Endothelial cell of umbilical vein (primary cell): ENCODE results near the gene AP1G2. TPM values are rescaled to one million over a fixed set of nuclear protein-coding genes. Genes with fewer than 3 reads are reported as not detected.
"Not testable (repeated sequence)": the region's sequence is repeated elsewhere in the genome, so short reads cannot be mapped to it uniquely, and the experiment has no call there.

Experiments used
- BruUV-seq: library from RNA; stranded (reverse); fragments of 400-500 nt; replicated peaks from 2 replicates; lab custom pipeline; 2021; lab: Mats Ljungman, UMichigan
- CTCF ChIA-PET: fragments of 300-600, 350-600 bp; sonication (Branson Sonifier 250); formaldehyde crosslinking; loops from one replicate; lab custom pipeline; 2021; ENCODE audit warnings: antibody characterized with exemption, inconsistent platforms; lab: Charles Lee
- POLR2A ChIA-PET: fragments of 300-600, 350-600 bp; sonication (Branson Sonifier 250); formaldehyde crosslinking; loops from one replicate; lab custom pipeline; 2021; ENCODE audit warnings: antibody characterized with exemption, inconsistent platforms; lab: Charles Lee
- DNase-seq: peaks from one replicate; pipeline ENCODE4 v3.0.0-alpha.2; 2011; ENCODE audit warnings: low read depth, low spot score
- FAIRE-seq: peaks from 2 replicates; lab custom pipeline; 2011; peaks lifted over from hg19 to GRCh38; lab: Jason Lieb, UNC
- H2AFZ ChIP-seq: 2 replicates; pipeline ENCODE4 v1.6.0; 2012; ENCODE audit warnings: low read depth, low read length, control low read depth, inconsistent platforms
- H3K27ac ChIP-seq: 2 replicates; pipeline ENCODE4 v1.5.1; 2011; ENCODE audit warnings: low read depth, mild to moderate bottlenecking, control low read depth, low read length, moderate library complexity; ENCODE audit not compliant: insufficient read depth
- H3K27me3 ChIP-seq, 2 experiments: 2 replicates each; pipeline versions ENCODE4 v1.6.0 to v1.6.1; 2011; ENCODE audit warnings: low read length in 2 of 2, mixed read lengths in 1 of 2; ENCODE audit not compliant: control insufficient read depth in 2 of 2, insufficient read depth in 2 of 2
- H3K36me3 ChIP-seq, 2 experiments: 2 replicates in 1 of 2; 3 replicates in 1 of 2; pipeline ENCODE4 v1.5.1; 2011; ENCODE audit warnings: low read length in 2 of 2, mild to moderate bottlenecking in 1 of 2, moderate library complexity in 1 of 2; ENCODE audit not compliant: control insufficient read depth in 2 of 2, insufficient read depth in 2 of 2; ENCODE audit errors: extremely low read depth in 1 of 2
- H3K4me1 ChIP-seq: 3 replicates; pipeline ENCODE4 v1.5.1; 2011; ENCODE audit warnings: mild to moderate bottlenecking, low read length; ENCODE audit not compliant: control insufficient read depth, insufficient read depth; ENCODE audit errors: extremely low read depth
- H3K4me2 ChIP-seq: 2 replicates; pipeline ENCODE4 v1.6.1; 2011; ENCODE audit warnings: low read length, control low read depth, mixed read lengths; ENCODE audit not compliant: insufficient read depth
- H3K4me3 ChIP-seq, 3 experiments: fragments of 200-600 bp in 1 of 3; sonication (generic), shearing (Covaris generic) in 1 of 3; replicated peaks in 1 of 3; 2 replicates each; pipeline ENCODE4 v1.5.1; 2011 to 2016; ENCODE audit warnings: control low read depth in 3 of 3, low read length in 3 of 3, mild to moderate bottlenecking in 2 of 3, inconsistent platforms in 1 of 3, low read depth in 1 of 3, moderate library complexity in 1 of 3; ENCODE audit not compliant: insufficient read depth in 1 of 3
- H3K79me2 ChIP-seq: 2 replicates; pipeline ENCODE4 v1.6.0; 2012; ENCODE audit warnings: low read length, inconsistent platforms; ENCODE audit not compliant: control insufficient read depth, insufficient read depth
- H3K9ac ChIP-seq: replicated peaks from 2 replicates; pipeline ENCODE3; 2011; ENCODE audit warnings: low read length, control low read depth; ENCODE audit not compliant: insufficient read depth; ENCODE audit errors: extremely low read depth
- H3K9me1 ChIP-seq: replicated peaks from 3 replicates; pipeline ENCODE4 v1.6.0; 2011; ENCODE audit warnings: mild to moderate bottlenecking, low read length; ENCODE audit not compliant: control insufficient read depth, insufficient read depth; ENCODE audit errors: extremely low read depth
- H3K9me3 ChIP-seq: replicated peaks from 2 replicates; pipeline ENCODE4 v1.5.1; 2012; ENCODE audit warnings: low read length, inconsistent platforms; ENCODE audit not compliant: control insufficient read depth, insufficient read depth
- H4K20me1 ChIP-seq: replicated peaks from 2 replicates; pipeline ENCODE3; 2011; ENCODE audit warnings: mild to moderate bottlenecking, low read length; ENCODE audit not compliant: control insufficient read depth, insufficient read depth; ENCODE audit errors: extremely low read depth
- EZH2 ChIP-seq: IDR thresholded peaks from 2 replicates; pipeline ENCODE4 v1.6.1; 2012; ENCODE audit warnings: borderline replicate concordance, low read depth, mild to moderate bottlenecking, moderate library complexity, low read length, inconsistent platforms; ENCODE audit not compliant: severe bottlenecking
- FOS ChIP-seq: IDR thresholded peaks from 2 replicates; pipeline ENCODE4 v1.6.1; 2011; ENCODE audit warnings: mild to moderate bottlenecking, low read length, moderate library complexity, borderline replicate concordance; ENCODE audit not compliant: insufficient read depth
- GATA2 ChIP-seq: IDR thresholded peaks from 2 replicates; pipeline ENCODE4 v1.7.0; 2011; ENCODE audit warnings: low read depth, mild to moderate bottlenecking, moderate library complexity, mixed read lengths, low read length; ENCODE audit not compliant: insufficient read length, insufficient read depth
- JUN ChIP-seq: IDR thresholded peaks from 2 replicates; pipeline ENCODE4 v1.6.1; 2011; ENCODE audit warnings: borderline replicate concordance, low read depth; ENCODE audit not compliant: insufficient read length, insufficient read depth
- MYC ChIP-seq: IDR thresholded peaks from one replicate; pipeline ENCODE4 v1.6.1; 2011; ENCODE audit warnings: mild to moderate bottlenecking, low read depth, low read length
- POLR2A ChIP-seq: IDR thresholded peaks from 2 replicates; pipeline ENCODE4 v1.6.1; 2012; ENCODE audit warnings: low read depth, mild to moderate bottlenecking, control low read depth, low read length
- POLR2AphosphoS5 ChIP-seq: IDR thresholded peaks from 2 replicates; pipeline ENCODE4 v1.6.1; 2012; ENCODE audit warnings: low read depth, mild to moderate bottlenecking, control low read depth, low read length, moderate library complexity; ENCODE audit not compliant: insufficient read depth
- dilution Hi-C: fragments of 300-500 bp; cut with MboI; formaldehyde crosslinking; loops from one replicate; pipeline ENCODE4 v1.15.0; 2019; ENCODE audit warnings: low sequenced_read_pairs; ENCODE audit not compliant: extremely low pct_ligation_motif_present
- intact Hi-C: fragments of 100-400 bp; cut with micrococcal nuclease; formaldehyde crosslinking; loops from one replicate; pipeline ENCODE4 v1.10.0; 2022
- polyA plus RNA-seq, 4 experiments: library from polyadenylated mRNA; depleted of rRNA in 3 of 4; stranded (reverse) in 3 of 4; unstranded in 1 of 4; fragments of >200 nt; gene quantifications; 2 replicates each; pipeline versions ENCODE4 v1.2.1 to v1.2.3, GENCODE V29; 2011 to 2012; ENCODE audit warnings: missing spikeins in 1 of 4
- total RNA-seq: library from RNA; stranded (reverse); gene quantifications from 2 replicates; pipeline ENCODE4 v1.2.3, GENCODE V29; 2021
- TF ChIP-seq, protein P1 (sequence below), 2 donors: IDR thresholded peaks; 1 replicate in 1 of 2; 2 replicates in 1 of 2; pipeline ENCODE4 v1.5.1; 2011; ENCODE audit warnings: low read length in 2 of 2, mild to moderate bottlenecking in 2 of 2, moderate library complexity in 2 of 2, control low read depth in 1 of 2, inconsistent platforms in 1 of 2, low read depth in 1 of 2; ENCODE audit not compliant: insufficient read depth in 1 of 2; ENCODE audit errors: extremely low read depth in 1 of 2
- TF ChIP-seq, protein P2 (sequence below): IDR thresholded peaks from 2 replicates; pipeline ENCODE4 v1.6.1; 2011; ENCODE audit not compliant: insufficient read depth, insufficient read length

The AP1G2 gene
- total and polyA plus RNA-seq, 2 donors (not counting 3 experiments of a cell fraction or from before 2014, with no cell fraction given): 39.0 to 55.8 TPM

DNA sequence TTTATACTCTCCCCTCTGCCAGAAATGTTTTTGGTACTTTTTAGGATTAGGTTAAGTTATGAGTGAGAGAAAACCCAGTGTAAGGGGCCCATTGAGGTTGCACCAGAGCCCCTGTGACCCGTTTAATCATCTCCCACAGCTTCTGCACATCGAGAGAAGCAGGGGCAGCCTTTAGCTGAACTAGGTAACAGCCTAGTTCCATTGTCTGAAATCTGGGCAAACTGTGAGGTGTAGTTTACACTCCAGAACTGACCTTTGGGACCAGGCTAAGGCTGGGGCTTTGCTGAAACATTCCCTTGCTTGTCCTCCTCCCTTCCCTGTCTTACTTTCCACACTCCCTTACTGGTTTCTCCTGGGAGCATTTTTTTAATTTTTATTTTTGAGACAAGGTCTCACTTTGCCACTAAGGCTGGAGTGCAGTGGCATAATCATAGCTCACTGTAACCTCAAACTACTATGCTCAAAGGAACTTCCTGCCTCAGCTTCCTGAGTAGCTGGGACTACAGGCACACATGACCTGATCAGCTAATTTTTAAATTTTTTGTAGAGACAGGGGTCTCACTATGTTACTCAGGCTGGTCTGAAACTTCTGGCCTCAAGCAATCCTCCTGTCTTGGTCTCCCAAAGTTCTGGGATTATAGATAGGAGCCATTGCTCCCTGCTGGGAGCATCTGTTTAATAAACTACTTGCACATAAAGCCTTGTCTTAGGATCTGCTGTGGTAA is 42.7 kb upstream of the AP1G2 start:
- dilution Hi-C loops: no loop called here
- DNase-seq: no peak
- H3K4me3 ChIP-seq: no peak overlapping the region
- H3K4me2 ChIP-seq: no peak overlapping the region
- no peaks in the 10 kb centered on the region for H3K9me3 ChIP-seq
- intact Hi-C loops: no loop called here
- no peaks in the 10 kb centered on the region for H3K79me2 ChIP-seq
- no peaks in the 10 kb centered on the region for H3K27me3 ChIP-seq
- H3K36me3 ChIP-seq: no peaks in the 10 kb centered on the region
- no peaks in the 10 kb centered on the region for H4K20me1 ChIP-seq
- no peaks in the 10 kb centered on the region for H3K4me1 ChIP-seq
- TF ChIP-seq MYC (no peak), EZH2 (no peak), POLR2AphosphoS5 (no peak), FOS (no peak), GATA2 (no peak), JUN (no peak), POLR2A (no peak)
- TF ChIP-seq, protein P1, sequence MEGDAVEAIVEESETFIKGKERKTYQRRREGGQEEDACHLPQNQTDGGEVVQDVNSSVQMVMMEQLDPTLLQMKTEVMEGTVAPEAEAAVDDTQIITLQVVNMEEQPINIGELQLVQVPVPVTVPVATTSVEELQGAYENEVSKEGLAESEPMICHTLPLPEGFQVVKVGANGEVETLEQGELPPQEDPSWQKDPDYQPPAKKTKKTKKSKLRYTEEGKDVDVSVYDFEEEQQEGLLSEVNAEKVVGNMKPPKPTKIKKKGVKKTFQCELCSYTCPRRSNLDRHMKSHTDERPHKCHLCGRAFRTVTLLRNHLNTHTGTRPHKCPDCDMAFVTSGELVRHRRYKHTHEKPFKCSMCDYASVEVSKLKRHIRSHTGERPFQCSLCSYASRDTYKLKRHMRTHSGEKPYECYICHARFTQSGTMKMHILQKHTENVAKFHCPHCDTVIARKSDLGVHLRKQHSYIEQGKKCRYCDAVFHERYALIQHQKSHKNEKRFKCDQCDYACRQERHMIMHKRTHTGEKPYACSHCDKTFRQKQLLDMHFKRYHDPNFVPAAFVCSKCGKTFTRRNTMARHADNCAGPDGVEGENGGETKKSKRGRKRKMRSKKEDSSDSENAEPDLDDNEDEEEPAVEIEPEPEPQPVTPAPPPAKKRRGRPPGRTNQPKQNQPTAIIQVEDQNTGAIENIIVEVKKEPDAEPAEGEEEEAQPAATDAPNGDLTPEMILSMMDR (IDR thresholded peaks at IDR 0.05; ENCODE audit: extremely low read depth in 1 of 2, insufficient read depth in 1 of 2, low read depth in 1 of 2, low read length in 2 of 2): no peak
- TF ChIP-seq, protein P2, sequence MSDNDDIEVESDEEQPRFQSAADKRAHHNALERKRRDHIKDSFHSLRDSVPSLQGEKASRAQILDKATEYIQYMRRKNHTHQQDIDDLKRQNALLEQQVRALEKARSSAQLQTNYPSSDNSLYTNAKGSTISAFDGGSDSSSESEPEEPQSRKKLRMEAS: no peak
- no peak for FAIRE-seq
- no peaks in the 10 kb centered on the region for H3K9me1 ChIP-seq
- no peak overlapping the region for H3K9ac ChIP-seq
- ChIA-PET CTCF (interaction anchor here (1.1 to 1.4 kb wide), 2 partner anchors 22 kb away, joined by 3 read pairs; no protein-coding TSS in a partner anchor), POLR2A (no interaction called here)
- no peak overlapping the region for H3K27ac ChIP-seq
- no peak overlapping the region for H2AFZ ChIP-seq
- no TSS peak for BruUV-seq

DNA sequence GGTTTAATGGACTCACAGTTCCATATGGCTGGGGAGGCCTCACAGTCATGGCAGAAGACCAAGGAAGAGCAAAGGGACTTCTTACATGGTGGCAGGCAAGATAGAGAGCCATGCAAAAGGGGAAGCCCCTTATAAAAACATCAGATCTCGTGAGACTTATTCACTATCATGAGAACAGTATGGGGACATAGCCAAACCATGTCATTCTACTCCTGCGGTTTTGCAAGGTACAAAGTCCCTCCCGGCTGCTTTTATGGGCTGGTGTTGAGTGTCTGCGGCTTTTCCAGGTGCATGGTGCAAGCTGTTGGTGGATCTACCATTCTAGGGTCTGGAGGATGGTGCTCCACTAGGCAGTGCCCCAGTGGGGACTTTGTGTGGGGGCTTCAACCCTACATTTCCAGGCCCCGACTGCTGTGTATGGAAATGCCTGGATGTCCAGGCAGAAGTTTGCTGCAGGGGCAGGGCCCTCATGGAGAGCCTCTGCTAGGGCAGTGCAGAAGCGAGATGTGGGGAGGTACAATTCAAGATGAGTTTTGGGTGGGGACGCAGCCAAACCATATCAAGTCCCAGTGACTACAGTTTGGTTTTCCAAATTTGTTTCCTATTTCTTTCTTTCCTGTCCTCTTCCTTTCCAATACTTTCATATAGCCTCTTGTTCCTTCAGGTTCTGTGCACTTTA is 42.0 kb upstream of the AP1G2 start:
- H3K4me2 ChIP-seq, H3K4me1 ChIP-seq, H3K36me3 ChIP-seq, intact Hi-C loops, H3K27me3 ChIP-seq, H4K20me1 ChIP-seq, H2AFZ ChIP-seq, DNase-seq, H3K79me2 ChIP-seq, H3K9ac ChIP-seq, H3K4me3 ChIP-seq, H3K9me3 ChIP-seq, dilution Hi-C loops, H3K27ac ChIP-seq, FAIRE-seq, H3K9me1 ChIP-seq, BruUV-seq, CTCF ChIA-PET, POLR2A ChIA-PET: not testable (repeated sequence)
